ACHN (cell line): Measurements from ENCODE around the gene ADK.
"Not testable (repeated sequence)": the region's sequence is repeated elsewhere in the genome, so short reads cannot be mapped to it uniquely, and the experiment has no call there.

ENCODE experiments used
- DNase-seq: peaks from one replicate; pipeline ENCODE4 v3.0.0-alpha.2; 2015
- in situ Hi-C: cut with HindIII; loops from 2 replicates; pipeline ENCODE4 v1.10.0; 2017; ENCODE audit warnings: low sequenced_read_pairs, low pct_ligation_motif_present, low pct_unique_long_range_greater_than_20kb

The ADK gene

GRCh38 chr10:74314166-74314565, 163.1 kb downstream of the ADK start:
- in situ Hi-C loops = no loop called here
- DNase-seq = peak; percentile 26

- in situ Hi-C loops = no loop called here
- DNase-seq = no peak
Measured at GRCh38 chr10:74320026-74320425, 169.0 kb downstream of the ADK start.

GRCh38 chr10:74320717-74321116, 169.7 kb downstream of the ADK start:
- no peak for DNase-seq
- in situ Hi-C loops = no loop called here

- no peak for DNase-seq
- in situ Hi-C loops = no loop called here
Measured at GRCh38 chr10:74322141-74322540, 171.1 kb downstream of the ADK start.

GRCh38 chr10:74322565-74322964, 171.5 kb downstream of the ADK start:
- DNase-seq = no peak
- in situ Hi-C loops = no loop called here

- in situ Hi-C loops = no loop called here
- no peak for DNase-seq
Measured at GRCh38 chr10:74328388-74328787, 177.4 kb downstream of the ADK start.

- peak; percentile 69 for DNase-seq
- in situ Hi-C loops = no loop called here
Measured at GRCh38 chr10:74329873-74330272, 178.9 kb downstream of the ADK start.

GRCh38 chr10:74330646-74331045, 179.6 kb downstream of the ADK start:
- DNase-seq = no peak
- in situ Hi-C loops = no loop called here

- in situ Hi-C loops = no loop called here
- no peak for DNase-seq
Measured at GRCh38 chr10:74332398-74332797, 181.4 kb downstream of the ADK start.

GRCh38 chr10:74333174-74333573, 182.2 kb downstream of the ADK start:
- in situ Hi-C loops = no loop called here
- DNase-seq = no peak

GRCh38 chr10:74334221-74334620, 183.2 kb downstream of the ADK start:
- DNase-seq = no peak
- in situ Hi-C loops = no loop called here

- in situ Hi-C loops = no loop called here
- no peak for DNase-seq
Measured at GRCh38 chr10:74335501-74335900, 184.5 kb downstream of the ADK start.

GRCh38 chr10:74337330-74338016, 186.5 kb downstream of the ADK start:
- in situ Hi-C loops = no loop called here
- peak; percentile 50 for DNase-seq

GRCh38 chr10:74342991-74343390, 192.0 kb downstream of the ADK start:
- no peak for DNase-seq
- in situ Hi-C loops = no loop called here

GRCh38 chr10:74343804-74344203, 192.8 kb downstream of the ADK start:
- DNase-seq = no peak
- in situ Hi-C loops = no loop called here

GRCh38 chr10:74344306-74344705, 193.3 kb downstream of the ADK start:
- DNase-seq = no peak
- in situ Hi-C loops = no loop called here

GRCh38 chr10:74347522-74347921, 196.5 kb downstream of the ADK start:
- in situ Hi-C loops = no loop called here
- no peak for DNase-seq

- in situ Hi-C loops, DNase-seq: not testable (repeated sequence)
Measured at GRCh38 chr10:74353021-74353420, 202.0 kb downstream of the ADK start.

GRCh38 chr10:74361678-74362077, 210.7 kb downstream of the ADK start:
- in situ Hi-C loops = no loop called here
- DNase-seq = no peak

GRCh38 chr10:74363727-74364126, 212.7 kb downstream of the ADK start:
- in situ Hi-C loops = no loop called here
- no peak for DNase-seq

- in situ Hi-C loops = no loop called here
Measured at GRCh38 chr10:74365109-74365508, 214.1 kb downstream of the ADK start.

More at GRCh38 chr10:74365109-74365508, 214.1 kb downstream of the ADK start:
- DNase-seq = no peak
